HG02759 (cell line): ENCODE results near the gene TGFBI.
"Not testable (repeated sequence)": the region's sequence is repeated elsewhere in the genome, so short reads cannot be mapped to it uniquely, and the experiment has no call there.

Experiments used
- ATAC-seq: cut with Tn5 transposase; IDR thresholded peaks from one replicate; pipeline ENCODE4 v1.9.1; 2021; ENCODE audit warnings: mild to moderate bottlenecking, moderate library complexity; ENCODE audit not compliant: unreplicated experiment

The TGFBI gene

DNA sequence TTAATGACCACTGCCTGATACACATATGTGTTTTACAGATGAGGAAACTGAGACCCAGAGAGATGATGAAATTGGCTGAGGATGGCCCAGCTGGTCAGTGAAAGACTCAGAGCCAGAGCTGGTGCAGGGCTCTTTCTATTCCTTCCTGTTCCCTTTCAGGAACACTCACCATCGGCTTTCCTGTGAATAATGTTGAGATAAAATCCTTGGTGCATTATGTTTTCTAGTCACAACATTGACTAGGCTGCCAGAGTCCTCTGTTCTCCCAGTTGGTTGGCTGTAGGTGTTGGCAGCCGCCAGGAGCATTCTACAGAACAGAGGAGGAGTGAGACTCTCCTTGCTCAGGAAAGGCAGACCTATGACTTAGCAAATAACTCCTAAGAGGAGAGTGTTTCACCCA, 14.8 kb downstream of the TGFBI start:
- no peak for ATAC-seq

DNA sequence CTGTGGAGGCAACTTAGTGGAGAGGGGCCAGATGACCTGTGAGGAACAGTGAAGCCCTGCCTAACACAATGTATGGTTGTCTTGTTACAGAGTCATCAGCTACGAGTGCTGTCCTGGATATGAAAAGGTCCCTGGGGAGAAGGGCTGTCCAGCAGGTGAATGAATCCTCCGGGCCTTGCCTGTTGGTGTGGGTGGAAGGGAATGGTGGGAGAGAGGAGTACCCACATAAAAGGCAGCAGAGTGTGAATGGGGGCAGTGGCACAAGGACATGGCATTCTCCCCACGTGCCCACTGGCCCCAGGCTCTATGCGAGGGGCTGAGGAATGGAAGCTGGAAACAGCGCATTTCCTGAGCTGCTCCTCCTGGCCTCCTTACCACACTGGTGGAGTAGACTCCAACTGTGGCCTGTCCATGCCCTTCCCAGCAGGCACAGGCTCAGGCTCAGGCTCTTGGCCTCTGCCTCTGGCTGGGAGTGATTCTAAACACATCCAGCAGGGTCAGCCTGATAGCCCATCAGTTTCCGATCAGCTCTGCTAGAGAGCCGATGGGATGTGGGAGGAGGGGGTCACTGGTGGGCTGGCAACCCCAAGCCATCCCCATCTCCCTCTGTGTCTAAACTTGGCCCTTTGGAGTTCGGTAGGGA, 15.3 kb downstream of the TGFBI start:
- ATAC-seq: no peak

DNA sequence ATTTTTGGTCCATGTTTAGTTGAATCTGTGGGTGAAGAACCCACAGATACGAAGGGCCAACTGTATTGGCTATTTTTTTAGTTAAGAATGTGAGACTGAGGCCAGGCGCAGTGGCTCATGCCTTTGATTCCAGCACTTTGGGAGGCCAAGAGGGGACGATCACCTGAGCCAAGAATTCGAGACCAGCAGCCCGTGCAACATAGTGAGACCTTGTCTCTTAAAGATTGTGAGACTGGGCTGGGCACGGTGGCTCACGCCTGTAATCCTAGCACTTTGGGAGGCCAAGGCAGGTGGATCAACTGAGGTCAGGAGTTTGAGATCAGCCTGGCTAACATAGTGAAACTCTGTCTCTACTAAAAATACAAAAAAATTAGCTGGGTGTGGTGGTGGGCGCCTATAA, 16.2 kb downstream of the TGFBI start:
- not testable (repeated sequence) for ATAC-seq

DNA sequence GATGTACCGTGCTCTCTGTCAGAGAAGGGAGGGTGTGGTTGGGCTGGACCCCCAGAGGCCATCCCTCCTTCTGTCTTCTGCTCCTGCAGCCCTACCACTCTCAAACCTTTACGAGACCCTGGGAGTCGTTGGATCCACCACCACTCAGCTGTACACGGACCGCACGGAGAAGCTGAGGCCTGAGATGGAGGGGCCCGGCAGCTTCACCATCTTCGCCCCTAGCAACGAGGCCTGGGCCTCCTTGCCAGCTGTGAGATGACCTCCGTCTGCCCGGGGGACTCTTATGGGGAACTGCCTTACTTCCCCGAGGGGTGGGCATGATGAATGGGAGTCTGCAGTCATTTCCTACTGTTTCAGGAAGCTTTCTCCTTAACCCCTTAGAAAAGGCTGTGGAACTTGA, 17.5 kb downstream of the TGFBI start:
- no peak for ATAC-seq

DNA sequence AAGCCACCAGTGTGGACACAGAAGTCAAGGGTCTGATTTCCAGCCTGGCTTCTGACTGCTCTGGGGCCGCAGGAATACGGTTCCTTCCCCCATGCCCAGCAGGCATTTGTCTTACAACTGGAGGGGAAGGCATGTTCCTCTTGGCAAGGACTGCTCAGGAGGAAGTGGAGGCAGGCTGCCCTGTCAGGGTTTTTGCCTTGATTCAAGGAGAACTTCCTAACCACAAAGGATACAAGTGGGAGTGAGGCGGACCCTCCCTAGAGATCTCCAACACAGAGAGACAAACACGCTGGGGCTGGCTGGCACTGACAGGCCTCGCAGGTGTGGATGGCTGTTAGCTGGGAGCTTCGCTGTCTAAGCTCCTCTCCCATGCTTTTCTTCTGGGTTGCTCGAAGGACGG, 19.1 kb downstream of the TGFBI start:
- ATAC-seq: no peak

DNA sequence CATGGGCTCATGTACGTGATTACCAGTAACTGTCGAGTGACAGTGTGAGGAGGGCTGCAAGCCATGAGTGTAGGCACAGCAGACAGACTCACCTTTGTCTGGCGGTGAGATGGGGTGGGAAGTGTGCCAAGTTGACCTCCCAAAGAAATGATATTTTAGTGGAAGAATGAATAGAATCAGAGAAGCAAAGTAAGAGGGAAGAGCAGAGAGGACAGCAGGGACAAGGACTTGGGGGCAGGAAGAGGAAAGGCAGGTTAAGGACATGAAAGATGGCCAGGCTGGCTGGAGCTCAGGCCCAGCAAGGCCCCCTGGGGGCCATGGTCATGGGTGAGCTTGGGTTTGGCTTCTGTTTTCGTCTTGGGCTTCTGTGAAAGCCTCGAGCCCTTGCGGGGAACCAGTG, 20.2 kb downstream of the TGFBI start:
- no peak for ATAC-seq

DNA sequence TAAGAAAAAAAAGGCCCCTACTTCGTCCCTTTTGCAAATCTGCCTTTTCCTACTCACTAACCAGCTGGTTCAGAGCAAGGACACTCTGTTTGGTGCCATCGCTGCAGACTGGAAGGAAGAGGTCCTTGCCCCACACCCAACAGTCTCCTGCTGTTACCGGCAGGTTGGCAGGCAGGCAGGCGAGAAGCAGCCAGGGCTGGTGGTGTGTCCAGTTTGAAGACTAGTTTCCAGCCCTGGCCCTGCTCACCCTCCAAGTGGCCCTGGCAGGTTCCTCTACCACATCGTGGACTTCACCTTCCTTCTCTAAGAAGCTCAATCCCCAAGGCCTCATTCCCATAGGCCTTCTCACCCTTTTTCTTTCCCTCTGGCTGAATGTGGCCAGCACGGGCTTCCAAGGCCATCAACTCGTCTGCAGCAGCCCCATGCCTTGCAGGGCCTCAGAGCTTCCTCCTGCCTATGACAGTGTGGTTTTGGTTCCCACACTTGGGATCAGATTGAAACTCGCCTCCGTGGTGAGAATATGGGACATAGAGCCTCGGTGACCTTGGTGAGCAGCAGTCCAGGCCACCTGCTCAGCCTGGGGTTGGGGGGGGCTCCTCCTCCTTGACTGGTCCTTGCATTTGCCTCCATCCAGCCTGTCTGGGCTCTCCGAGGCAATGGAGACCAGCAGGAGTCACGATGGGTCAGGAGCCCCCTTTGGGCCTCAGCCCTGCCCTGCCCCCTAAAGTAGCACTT, 22.9 kb downstream of the TGFBI start:
- no peak for ATAC-seq

DNA sequence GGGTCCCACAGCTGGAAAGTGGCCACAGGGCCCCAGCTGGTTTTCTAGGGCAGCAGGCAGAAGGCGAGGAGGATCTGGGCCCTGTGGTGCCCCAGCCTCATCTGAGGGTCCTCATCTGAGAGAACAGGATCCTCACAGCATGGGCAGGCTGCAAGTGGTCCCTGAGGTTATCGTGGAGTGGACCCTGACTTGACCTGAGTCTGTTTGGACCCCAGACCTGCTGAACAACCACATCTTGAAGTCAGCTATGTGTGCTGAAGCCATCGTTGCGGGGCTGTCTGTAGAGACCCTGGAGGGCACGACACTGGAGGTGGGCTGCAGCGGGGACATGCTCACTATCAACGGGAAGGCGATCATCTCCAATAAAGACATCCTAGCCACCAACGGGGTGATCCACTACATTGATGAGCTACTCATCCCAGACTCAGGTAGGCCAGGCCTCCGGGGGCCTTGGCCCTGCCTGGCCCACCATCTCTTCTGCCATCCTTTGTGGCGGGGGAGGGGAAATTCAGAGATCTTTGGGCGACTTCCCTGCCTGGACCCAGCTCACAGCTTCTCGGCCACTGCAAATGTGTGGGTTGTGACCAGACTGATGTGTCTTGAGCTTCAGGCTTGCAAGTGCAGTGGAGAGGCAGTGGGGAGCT, 24.0 kb downstream of the TGFBI start:
- ATAC-seq: no peak

DNA sequence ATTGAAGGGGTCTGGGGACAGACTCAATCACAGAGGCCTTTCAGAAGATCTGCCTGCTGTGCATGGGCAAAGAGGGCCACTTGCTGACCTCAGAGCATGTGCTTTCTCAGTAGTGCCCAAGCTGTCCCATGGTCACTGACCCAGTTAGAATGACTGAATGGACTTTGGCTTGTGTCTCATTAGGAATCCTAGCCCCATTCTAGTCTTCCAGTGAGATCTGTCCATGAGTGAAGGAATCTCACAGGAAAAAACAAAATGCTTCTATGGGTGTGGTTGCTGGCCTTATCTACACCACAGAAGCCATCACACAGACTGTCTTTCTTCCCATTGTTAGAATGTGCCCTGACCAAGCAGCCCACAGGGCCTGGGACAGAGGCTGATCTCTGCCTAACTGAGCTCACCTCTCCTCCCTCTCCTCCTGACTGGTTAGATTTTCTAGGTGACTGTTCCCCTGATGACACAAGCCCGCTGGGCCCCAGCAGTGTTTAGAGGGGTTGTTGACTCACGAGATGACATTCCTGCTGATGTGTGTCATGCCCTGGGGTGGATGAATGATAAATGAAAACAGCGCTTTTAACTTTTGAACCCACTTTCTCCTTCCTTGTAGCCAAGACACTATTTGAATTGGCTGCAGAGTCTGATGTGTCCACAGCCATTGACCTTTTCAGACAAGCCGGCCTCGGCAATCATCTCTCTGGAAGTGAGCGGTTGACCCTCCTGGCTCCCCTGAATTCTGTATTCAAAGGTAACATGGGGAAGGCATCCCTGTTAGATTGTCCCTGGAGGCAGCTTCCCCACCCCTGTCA, 24.8 kb downstream of the TGFBI start:
- no peak for ATAC-seq

DNA sequence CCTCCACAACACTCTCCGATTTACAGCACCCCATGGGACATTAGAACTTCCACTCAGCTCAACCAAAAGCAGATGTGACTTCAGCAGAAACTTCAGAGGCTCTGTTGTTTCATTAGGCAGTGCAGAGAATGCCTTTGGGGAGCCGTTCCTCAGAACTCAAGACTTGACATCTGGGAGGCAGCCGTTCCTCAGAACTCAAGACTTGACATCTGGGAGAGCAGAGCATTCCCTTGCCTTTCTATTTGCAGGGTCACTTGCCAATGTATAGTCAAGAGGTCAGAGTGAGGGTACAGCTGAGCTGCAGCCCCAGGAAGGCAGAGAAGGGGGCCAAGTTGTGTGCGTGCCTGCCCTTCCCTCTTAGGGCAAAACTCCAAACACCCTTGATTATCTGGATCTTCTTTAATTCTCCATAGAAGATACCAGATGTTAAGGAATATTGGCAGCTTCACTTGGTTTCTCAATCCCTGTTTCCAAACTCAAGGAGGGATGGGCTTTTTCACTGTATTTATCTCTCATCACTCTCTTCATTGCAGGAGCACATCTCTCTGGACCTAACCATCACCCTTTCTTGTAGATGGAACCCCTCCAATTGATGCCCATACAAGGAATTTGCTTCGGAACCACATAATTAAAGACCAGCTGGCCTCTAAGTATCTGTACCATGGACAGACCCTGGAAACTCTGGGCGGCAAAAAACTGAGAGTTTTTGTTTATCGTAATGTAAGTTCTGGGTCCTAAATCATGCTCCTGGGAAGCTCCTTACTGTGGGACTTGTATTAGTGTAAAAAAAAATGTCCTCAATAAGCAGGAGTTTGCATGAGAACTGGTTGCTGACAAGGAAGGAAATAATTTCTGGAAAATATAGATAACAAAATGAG, 25.6 kb downstream of the TGFBI start:
- ATAC-seq: no peak

DNA sequence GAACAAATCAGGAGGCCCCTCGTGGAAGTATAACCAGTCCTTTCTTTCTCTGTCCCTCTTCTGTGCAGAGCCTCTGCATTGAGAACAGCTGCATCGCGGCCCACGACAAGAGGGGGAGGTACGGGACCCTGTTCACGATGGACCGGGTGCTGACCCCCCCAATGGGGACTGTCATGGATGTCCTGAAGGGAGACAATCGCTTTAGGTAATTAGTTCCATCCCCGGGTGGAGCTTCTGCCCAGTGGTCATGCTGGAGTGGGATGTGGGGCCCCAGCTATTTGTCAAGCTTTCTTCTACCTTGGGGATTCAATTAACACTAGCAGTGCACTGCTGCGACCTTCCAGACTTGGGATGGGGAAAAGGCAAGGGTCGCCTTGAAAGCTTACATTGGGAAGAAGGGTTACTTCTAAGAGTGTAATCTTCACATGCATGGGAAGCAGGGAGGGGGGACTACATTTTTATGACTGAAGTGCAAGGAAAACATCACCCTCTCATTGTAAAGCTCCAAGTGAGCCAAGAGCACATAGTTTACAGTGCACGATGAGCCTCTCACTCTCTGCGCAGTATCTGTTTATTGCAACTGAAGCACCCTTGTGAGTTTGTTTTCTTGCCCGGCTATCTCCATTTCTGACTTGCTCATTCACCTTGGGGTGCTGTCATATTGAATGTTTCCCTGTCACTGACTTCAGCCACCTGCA, 27.0 kb downstream of the TGFBI start:
- ATAC-seq: no peak

DNA sequence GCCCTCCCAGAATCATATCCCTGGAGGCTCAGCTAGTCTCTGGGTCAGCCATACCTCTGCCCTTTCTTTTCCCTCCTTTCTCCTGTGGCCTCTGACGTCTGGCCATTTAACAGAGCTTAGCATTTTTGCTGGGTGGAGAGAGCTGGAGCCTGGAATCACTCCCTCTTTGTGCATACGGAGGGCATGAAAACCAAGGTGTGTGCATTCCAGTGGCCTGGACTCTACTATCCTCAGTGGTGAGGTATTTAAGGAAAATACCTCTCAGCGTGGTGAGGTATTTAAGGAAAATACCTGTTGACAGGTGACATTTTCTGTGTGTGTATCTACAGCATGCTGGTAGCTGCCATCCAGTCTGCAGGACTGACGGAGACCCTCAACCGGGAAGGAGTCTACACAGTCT, 27.5 kb downstream of the TGFBI start:
- ATAC-seq: no peak

DNA sequence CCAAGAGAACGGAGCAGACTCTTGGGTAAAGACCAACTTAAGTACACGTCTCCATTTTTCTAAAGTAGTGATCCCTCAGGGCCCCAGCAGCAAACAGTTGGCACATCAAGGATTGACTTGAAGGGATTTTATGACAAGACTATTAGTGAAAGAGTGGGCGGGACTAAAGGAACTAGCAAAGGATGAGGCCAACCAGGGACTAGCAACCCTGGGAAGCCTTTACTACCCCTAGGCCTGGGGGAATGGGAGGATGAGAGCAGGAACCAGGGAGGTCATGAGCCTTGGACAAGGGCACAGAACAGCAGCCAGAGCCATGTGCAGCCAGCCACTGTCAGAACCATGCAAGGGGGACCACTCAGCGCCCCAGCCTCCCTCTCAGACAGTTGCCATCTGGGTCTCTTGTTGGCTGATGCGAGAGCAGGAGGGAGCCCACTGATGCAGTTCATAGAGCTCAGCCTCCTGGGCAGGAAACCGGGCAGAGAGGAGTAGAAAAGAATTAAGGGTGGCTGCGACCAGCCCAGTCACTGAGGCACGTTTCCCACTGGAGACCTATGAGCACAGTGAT, 28.1 kb downstream of the TGFBI start:
- no peak for ATAC-seq

DNA sequence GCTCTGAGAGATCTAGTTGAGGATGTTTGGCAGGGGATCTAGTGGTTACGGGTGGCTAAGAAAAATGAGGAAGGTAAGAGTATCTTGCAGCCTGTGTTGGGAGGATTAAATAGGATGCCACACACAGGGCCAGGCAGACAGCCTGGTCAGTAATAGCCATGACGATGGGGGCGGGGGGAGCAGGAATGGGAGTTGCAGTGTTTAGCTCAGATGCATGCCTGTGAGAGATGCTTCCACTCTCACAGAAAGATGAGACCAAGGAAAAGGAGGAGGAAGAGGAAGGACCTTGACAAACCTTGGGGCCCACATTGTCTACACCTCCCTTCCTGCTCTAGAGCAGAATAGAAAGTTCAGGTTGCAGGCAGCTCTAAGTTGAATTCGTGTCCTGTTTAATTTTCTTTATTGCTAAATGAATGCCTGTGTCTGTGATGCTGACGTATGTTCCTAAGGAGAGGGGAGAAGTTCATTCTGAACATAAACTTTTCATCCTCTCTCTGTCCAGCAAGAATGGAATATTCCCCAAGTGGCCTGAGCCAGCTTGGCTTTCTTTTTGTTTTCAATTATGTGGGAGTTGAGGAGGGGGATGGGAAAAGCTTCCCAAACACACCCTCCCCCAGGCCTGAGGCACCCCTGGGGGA, 28.7 kb downstream of the TGFBI start:
- no peak for ATAC-seq

DNA sequence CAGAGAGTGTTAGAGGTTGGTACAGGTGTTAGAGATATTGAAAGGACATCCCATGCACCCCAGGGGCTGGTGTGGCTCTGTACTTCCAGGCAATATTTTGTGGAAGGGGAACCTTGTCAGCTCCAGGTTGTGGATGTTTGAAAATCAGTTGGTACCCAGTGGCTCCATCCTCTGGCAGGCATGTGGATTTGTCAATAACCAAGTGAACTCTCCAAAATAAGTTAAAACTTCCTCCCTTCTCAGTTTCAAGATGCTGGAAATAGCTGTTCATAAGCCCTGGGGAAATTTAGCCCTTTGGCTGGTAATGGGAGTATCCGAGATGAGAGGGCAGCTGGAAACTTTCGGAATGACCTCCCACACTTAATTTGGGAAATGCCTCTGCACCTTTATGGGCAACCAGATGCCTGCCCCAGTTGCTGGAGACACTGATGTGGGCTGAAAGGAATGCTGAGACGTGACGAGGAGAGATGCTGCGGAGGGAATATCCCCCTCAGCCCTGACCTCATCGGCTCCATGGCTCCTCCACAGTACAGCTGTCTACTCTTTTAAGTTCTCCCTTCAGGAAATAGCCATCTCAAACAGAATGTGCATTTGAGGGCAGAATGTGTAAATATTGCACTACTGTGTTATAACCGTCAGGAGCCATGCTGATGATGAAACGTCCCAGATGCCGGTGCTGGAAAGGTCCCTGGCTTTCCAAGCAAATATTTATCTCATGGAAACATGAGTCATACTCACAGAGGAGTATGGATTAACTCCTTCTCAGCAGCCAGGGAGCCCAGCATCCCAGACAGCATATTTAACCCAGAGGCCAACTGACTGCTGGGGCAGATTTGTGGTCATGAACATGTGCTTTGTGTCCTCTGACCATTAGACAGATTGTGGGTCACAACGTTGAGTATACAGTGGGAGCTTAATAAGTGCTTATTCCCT, 29.5 kb downstream of the TGFBI start:
- ATAC-seq: no peak

DNA sequence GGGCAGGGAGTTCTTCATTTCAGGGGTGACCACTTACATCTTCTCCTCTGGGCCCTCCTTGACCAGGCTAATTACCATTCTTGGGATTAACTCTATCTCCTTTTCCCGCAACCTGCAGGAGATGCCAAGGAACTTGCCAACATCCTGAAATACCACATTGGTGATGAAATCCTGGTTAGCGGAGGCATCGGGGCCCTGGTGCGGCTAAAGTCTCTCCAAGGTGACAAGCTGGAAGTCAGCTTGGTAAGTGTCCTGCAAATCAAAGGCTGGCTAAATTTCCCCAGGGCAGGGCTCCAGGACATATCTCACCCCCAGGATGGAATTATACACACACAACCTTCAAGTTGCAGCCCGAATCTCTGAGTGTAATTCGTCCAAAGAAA, 30.2 kb downstream of the TGFBI start:
- no peak for ATAC-seq

DNA sequence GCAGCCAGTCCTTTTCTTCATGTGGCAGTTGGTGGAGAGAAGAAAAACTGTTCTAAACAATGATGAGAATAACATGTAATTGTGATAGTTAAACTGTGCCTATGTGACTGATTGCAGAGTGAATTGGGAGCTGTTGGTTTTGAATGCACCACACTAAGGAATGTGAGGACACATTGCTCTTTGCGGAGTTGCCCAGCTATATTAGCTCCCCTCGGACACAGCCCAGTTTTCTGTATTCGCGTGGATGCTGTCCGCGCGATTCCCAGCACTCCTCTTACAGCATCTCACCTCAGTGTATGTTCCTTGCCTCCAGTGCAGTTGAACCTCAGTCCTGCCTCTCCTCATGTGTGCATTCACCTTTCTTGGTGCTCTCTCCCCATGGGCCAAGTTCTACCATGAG, 32.2 kb downstream of the TGFBI start:
- ATAC-seq: no peak
